ENCODE data around the gene C9orf43.
"Not testable (repeated sequence)": the region's sequence is repeated elsewhere in the genome, so short reads cannot be mapped to it uniquely, and the experiment has no call there.

C9orf43 gene, protein sequence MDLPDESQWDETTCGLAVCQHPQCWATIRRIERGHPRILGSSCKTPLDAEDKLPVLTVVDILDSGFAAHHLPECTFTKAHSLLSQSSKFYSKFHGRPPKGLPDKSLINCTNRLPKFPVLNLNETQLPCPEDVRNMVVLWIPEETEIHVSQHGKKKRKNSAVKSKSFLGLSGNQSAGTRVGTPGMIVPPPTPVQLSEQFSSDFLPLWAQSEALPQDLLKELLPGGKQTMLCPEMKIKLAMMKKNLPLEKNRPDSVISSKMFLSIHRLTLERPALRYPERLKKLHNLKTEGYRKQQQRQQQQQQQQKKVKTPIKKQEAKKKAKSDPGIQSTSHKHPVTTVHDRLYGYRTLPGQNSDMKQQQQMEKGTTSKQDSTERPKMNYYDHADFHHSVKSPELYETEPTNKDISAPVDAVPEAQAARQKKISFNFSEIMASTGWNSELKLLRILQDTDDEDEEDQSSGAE

DNA sequence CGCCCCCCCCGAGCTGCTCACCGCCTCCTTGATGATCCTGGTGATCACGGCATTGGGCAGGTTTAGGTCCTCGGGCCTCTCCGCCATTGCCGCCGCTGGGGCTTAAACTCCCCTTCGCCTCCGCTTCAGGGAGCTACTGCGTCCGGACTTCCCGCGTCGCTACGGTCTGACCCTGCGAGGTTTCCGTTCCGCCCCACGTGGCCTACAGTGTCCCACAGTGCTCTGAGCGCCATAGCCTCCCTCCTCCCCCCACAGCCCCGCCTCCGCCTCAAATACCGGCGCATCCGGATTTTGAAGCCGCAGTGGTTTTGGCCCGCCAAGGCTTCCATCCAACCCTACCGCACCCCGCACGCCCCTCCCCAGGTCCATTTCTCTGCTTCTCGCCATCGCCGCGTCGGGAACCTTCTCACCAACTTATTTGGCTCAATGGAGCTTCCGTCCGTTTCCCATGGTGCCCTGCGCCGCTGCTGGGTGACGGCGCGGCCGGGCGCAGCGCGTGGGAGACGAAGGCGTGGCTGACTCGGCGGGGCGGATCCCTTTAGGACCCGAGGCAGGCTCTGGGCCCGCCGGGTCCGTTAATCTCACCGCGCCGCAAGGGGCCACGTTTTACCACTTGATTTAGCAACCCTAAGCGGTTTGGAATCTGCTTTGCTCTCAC is at the start of gene C9orf43, which contains the start of gene POLE3:
TSS of gene C9orf43 (plus strand) at position 541 of the 658 bp plus-strand sequence. CDS start 2,747 bp downstream, outside the sequence.
TSS of gene POLE3 (minus strand) at position 469 of the 658 bp plus-strand sequence. CDS start at position 87, 382 bp downstream.
- peak; percentile 97 for DNase-seq

DNA sequence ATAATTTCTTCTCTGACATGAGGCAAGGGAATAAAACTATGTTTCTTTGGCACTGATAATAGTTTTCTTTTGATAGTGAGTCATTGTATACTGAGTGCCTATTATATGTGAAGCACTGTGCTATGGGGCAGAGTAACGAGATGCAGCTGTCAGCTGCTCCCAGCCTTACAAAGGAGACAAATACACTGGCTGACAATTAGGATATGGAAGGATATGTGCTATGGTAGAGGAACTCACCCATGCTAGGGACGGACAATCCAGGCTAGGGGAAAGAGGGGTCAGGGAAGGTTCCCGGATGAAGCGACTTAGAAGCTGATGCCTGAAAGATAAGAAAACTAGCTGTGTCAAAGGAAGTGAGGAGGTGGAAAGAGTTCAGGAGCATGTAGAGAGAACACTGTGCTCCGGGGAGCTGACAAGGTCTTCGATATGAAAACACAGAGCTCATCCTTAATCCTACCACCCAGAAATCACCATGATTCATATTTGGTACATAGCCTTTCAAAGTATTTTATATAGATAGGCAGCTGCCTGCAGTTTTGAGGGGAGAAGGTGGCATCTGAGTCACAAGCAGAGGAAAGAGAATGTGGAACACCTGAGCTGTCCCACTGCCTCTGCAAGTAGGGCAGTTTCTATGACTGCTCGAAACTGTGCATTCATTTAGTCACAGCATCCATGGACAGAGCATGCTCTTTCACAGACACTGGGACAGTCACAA is 49.1 kb upstream of the C9orf43 start:
- DNase-seq: peak; percentile 35

GRCh38 chr9:113363336-113363735 is 47.2 kb upstream of the C9orf43 start:
- DNase-seq: no peak

GRCh38 chr9:113364951-113365350 is 45.6 kb upstream of the C9orf43 start:
- DNase-seq: no peak

- not testable (repeated sequence) for DNase-seq
Observed at GRCh38 chr9:113365652-113366051, 44.9 kb upstream of the C9orf43 start.

DNA sequence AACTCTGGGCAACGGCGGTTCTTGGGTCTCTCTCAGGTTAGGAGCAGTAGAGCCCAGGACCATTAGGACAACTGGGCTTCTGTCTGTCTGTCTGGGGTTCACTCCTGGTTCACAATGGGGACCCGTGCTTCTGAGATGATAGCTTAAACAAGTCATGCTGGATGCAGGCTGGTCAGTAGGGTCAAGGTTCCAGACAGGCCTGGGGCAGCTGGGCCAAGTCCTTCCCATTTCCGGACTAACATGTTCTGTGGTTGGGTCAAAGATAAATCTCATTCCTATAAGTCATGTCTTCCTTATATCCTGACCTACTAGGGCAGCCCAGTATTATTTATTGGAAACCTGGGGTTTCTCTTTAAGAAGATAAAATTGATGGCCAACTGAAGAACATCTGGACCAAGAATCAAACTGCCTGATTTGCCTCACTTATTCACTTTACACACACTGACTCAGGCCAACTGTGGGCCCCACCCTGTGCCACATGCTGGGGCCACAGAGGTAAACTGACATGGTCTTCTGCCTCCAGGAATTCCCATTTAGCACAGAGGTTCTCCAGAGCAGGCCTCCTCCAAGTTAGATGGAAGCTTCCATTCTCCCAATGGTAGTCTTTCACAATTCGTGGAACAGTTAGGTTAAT is 42.1 kb upstream of the C9orf43 start:
- no peak for DNase-seq

DNA sequence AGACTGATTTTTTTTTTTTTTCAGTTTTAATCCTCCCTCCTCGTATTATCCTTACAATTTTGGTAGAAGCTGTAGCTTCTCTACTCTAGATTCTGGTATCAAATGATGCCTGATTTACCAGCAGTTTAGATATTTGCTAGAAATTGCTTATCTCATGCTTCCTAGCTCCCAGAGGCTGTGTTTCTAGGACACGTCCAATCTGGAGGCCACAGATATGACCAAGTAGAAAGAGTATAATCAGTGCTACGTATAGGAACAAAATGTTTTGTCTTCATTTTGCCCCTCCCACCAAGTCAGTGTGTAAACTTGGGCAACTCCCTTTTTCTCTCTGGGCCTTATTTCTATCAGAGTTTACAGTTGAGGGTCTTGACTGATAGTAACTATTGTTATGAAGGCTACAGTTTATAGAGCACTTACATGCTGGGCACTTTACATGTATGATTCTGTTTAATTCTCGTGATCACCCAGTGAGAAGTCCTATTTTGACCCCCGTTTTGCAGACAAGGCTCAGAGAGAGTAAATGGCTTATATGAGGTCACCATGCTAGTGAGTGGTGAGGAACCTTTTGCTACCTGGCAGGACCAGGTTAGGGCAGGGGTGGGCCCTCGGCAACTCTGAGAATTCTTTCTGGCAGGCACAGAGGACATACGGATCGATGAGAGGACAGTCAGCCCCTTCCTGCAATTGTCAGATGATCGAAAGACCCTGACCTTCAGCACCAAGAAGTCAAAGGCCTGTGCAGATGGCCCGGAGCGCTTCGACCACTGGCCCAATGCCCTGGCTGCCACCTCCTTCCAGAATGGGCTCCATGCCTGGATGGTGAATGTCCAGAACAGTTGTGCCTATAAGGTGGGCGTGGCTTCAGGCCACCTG is 41.3 kb upstream of the C9orf43 start:
- no peak for DNase-seq

- no peak for DNase-seq
Observed at GRCh38 chr9:113369855-113370140, 40.7 kb upstream of the C9orf43 start.

GRCh38 chr9:113370806-113371325 is 39.7 kb upstream of the C9orf43 start:
- DNase-seq: no peak

DNA sequence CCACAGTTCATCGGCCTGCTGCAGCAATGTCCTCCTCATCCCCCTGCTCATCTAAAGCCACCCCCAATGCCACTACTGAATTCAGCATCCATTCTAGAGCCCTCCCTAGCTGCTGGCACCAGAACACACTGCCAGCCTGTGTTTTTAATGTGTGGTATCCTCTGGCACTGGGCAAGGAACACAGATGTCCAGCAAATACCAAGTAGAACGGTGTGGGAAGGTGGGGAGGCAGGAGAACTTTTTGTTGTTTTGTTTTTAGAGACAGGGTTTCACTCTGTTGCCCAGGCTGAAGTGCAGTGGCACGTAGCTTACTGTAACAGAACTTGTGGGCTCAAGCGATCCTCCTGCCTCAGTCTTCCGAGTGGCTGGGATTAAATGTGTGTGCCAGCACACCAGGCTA is 38.5 kb upstream of the C9orf43 start:
- no peak for DNase-seq

GRCh38 chr9:113373256-113373655 is 37.3 kb upstream of the C9orf43 start:
- no peak for DNase-seq

DNA sequence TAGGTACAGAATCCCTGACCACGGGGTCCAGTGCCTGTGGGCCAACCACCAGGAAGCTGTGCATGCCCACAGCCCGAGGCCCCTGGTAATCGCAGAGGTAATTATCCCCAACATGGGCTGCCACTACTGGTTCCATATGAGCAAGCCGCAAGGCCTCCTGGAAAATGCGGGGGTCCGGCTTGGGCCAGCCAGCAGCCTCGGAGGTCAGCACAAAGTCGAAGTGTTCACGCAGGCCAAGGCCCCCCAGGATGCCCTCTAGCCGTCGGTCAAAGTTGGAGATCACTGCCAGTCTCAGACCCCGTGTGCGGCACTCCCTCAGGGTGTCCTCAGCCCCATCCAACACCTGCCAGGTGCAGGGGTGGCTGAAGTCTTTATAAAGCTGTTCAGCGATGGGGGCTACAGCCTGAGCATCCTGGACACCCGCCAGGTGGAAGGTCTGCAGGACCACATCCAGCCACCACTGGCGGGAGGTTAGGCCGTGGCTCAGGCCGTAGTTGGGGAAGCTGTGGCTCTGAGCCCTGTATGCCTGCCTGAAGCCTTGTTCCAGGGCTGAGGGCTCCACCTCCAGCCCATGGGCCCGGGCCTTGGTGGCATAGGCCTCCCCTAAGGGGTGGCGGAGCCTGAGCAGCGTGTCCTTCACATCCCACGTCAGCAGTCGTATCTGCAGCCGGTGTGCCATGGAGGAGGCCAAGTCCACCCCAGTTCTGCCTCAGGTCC is 36.7 kb upstream of the C9orf43 start:
- no peak for DNase-seq

DNA sequence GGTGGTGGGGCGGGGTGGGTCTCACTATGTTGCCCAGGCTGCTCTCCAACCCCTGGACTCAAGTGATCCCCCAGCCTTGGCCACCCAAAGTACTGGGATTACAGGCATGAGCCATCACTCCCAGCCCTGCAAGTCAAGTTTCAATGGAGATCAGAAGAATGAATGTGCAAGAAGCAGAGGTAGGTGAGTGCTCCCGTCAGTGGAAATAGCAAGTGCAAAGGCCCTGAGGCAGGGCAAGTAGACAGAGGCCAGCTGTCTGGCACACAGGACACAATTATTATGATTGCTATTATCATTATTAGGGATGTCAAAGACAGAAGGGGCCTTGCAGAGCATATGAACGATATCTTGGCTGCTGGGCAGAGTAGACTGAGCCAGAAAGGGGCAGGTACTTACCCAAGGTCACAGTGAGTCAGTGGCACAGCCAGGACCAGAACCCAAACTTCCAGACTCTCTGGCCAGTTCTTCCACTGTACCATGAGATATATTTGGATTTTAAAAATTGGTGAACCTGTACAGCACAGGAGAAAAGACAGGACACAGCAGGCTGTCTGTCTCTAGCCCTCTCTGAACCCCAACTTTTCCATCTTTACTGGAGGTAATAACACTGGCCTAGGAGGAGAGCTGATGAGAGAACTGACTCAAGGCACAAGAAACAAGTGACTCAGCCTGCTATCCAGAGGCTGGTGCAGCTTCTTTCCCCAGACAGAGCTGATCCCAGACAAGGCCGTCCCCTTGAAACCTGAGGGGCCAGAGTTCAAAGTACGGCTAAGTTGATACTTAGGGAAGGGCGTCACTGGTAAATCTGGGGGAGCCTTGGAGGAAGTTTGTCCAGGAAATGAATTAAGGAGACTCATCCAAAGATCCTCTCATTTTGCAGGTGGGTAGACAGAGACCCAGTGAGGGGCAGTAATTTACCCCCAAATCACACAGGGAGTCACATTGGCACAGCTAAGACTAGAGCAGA is 35.2 kb upstream of the C9orf43 start:
- DNase-seq: no peak

DNA sequence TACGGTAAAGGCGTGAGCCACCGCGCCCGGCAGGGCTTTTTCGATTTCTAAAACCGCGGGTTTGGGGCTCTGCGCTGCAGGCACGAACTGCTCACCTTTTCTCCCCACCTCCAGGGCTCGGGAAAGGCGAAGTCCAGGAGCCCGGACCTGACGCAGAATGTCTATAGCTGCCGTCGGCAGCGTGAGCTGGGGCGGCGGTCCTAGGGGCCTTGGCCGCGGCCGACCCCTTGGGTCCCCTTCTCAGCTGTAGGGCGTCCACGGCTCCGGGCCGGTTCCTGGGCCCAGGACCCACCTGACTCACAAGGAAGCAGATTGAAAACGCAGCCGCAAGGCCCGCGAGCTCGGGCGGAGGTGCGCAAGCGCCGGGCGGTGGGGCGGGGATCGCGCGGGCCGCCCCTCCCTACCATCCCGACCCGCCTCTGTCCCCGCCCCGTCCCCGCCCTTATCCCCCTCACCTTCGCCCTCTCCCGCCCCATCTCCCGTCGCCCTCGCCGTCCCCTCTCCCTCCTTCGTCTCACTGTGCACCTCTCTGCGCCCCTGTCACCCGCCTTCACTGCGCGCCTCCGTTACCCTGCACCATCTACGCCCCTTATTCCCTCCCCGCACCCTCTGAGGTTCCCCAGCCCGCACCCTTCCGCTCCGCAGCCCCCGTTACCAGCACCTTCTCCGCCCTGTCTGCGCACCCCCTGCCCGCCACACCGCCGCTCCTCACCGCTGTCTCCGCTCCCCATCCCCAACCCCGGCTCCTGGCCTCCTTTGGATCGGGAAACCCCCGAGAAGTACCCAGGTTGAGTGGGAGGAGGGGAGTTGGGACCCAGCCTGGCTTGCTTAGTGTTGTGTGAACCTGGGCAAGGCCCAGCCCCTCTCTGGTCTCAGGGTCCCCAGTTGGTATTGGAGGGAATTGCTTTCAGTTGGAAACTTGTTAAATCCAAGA is 33.6 kb upstream of the C9orf43 start, which contains the start of gene HDHD3:
TSS of gene HDHD3 (minus strand) at position 353 of the 934 bp plus-strand sequence. CDS start 2,632 bp downstream, outside the sequence.
- peak; percentile 72 for DNase-seq

DNA sequence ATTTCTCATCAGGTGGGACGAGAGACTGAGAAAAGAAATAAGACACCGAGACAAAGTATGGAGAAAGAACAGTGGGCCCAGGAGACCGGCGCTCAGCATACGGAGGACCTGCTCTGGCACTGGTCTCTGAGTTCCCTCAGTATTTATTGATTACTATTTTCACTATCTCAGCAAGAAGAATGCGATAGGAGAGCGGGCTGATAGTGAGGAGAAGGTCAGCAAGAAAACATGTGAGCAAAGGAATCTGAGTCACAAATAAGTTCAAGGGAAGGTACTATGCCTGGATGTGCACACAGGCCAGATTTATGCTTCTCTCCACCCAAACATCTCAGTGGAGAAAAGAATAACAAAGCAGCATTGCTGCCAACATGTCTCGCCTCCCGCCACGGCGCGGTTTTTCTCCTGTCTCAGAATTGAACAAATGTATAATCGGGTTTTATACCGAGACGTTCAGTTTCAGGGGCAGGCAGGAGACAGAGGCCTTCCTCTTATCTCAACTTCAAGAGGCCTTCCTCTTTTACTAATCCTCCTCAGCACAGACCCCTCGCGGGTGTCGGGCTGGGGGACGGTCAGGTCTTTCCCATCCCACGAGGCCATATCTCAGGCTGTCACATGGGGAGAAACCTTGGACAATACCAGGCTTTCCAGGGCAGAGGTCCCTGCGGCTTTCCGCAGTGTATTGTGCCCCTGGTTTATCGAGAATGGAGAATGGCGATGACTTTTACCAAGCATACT is 31.3 kb upstream of the C9orf43 start:
- DNase-seq: not testable (repeated sequence)

- not testable (repeated sequence) for DNase-seq
Observed at GRCh38 chr9:113379829-113380210, 30.7 kb upstream of the C9orf43 start.

- DNase-seq: no peak
Observed at GRCh38 chr9:113380869-113381378, 29.6 kb upstream of the C9orf43 start.

DNA sequence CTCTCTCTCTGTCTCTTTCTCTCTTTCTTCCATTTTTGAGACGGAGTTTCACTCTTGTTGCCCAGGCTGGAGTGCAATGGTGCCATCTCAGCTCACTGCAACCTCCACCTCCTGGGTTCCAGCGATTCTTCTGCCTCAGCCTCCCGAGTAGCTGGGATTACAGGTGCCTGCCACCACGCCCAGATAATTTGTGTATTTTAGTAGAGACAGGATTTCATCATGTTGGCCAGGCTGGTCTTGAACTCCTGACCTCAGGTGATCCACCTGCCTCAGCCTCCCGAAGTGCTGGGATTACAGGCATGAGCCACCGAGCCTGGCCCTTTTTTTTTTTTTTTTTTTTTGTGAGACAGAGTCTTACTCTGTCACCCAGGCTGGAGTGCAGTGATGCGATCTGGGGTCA is 29.1 kb upstream of the C9orf43 start:
- DNase-seq: not testable (repeated sequence)
